ENCODE measurements around the gene SELENOO.

SELENOO gene

GRCh38 chr22:50176850-50177536, 23.8 kb upstream of the SELENOO start:
- H3K4me1 ChIP-seq: no peaks in the 10 kb centered on the region
- no peak overlapping the region for H3K4me3 ChIP-seq (ENCODE audit: low read depth, low read length)
- no peaks in the 10 kb centered on the region for H3K36me3 ChIP-seq
- no peak for DNase-seq
- no peaks in the 10 kb centered on the region; the same call in 1 of the 2 replicates for H3K9me3 ChIP-seq
- TF ChIP-seq CTCF (IDR thresholded peaks at IDR 0.05; ENCODE audit: low read depth, low read length): no peak
- no peaks in the 10 kb centered on the region for H3K27me3 ChIP-seq

- DNase-seq: no peak
- Histone ChIP-seq H3K4me3 (ENCODE audit: low read depth, low read length) (no peak overlapping the region), H3K9me3 (no peaks in the 10 kb centered on the region; the same call in 1 of the 2 replicates), H3K36me3 (no peaks in the 10 kb centered on the region), H3K27me3 (no peaks in the 10 kb centered on the region), H3K4me1 (no peaks in the 10 kb centered on the region)
- TF ChIP-seq CTCF (IDR thresholded peaks at IDR 0.05; ENCODE audit: low read depth, low read length): no peak
These were observed 23.0 kb upstream of the SELENOO start for GRCh38 chr22:50177537-50178470.

- H3K4me1 ChIP-seq: no peaks in the 10 kb centered on the region
- no peak for DNase-seq
- no peaks in the 10 kb centered on the region for H3K27me3 ChIP-seq
- no peak for TF ChIP-seq CTCF (IDR thresholded peaks at IDR 0.05; ENCODE audit: low read depth, low read length)
- no peaks in the 10 kb centered on the region; the same call in 1 of the 2 replicates for H3K9me3 ChIP-seq
- H3K36me3 ChIP-seq: no peaks in the 10 kb centered on the region
- no peak overlapping the region for H3K4me3 ChIP-seq (ENCODE audit: low read depth, low read length)
These were observed 22.3 kb upstream of the SELENOO start for GRCh38 chr22:50178471-50178864.

- no peaks in the 10 kb centered on the region for H3K9me3 ChIP-seq
- H3K4me1 ChIP-seq: no peaks in the 10 kb centered on the region
- no peaks in the 10 kb centered on the region for H3K36me3 ChIP-seq
- no peak overlapping the region for H3K4me3 ChIP-seq (ENCODE audit: low read depth, low read length)
- no peak for TF ChIP-seq CTCF (IDR thresholded peaks at IDR 0.05; ENCODE audit: low read depth, low read length)
- DNase-seq: no peak
- H3K27me3 ChIP-seq: no peaks in the 10 kb centered on the region
These were observed 21.6 kb upstream of the SELENOO start for GRCh38 chr22:50178871-50179869.

- Histone ChIP-seq H3K27me3 (no peaks in the 10 kb centered on the region), H3K9me3 (no peaks in the 10 kb centered on the region), H3K4me3 (ENCODE audit: low read depth, low read length) (no peak overlapping the region), H3K4me1 (no peaks in the 10 kb centered on the region), H3K36me3 (no peaks in the 10 kb centered on the region)
- TF ChIP-seq CTCF (IDR thresholded peaks at IDR 0.05; ENCODE audit: low read depth, low read length): no peak
- DNase-seq: no peak
These were observed 20.7 kb upstream of the SELENOO start for GRCh38 chr22:50179937-50180726.

All from BE2C (cell line).